ENCODE data around the gene ZNF570. TPM values are rescaled to one million over a fixed set of nuclear protein-coding genes. Genes with fewer than 3 reads are reported as not detected.

The ZNF570 gene
- total and polyA plus RNA-seq, 9 of the 15 experiments (the other 6 are each of a cell fraction or from before 2014, with no cell fraction given) = 0.09 to 0.95 (median 0.38) TPM

DNA sequence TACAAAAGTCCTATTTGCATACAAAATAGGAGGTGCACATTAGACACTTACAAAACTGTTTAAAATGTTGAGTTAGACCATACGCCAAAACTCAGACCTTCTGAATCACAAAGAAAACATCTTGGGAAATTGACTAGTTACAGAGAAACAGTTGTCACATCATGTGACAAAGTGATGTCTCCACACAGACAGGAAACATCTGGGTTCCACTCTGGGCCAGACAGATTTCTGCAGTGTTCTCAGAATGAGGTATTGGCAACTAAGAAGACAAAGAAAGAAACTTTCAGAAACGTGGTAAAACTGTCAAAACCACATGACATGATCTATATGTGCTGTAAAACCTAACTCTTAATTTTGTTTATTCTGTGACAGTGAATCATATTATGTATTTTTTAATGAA is 44.2 kb downstream of the ZNF570 start:
- H3K79me2 ChIP-seq (ENCODE audit: control insufficient read depth, insufficient read depth, low read length) = no peaks in the 10 kb centered on the region
- no peaks in the 10 kb centered on the region for H3K27me3 ChIP-seq (ENCODE audit: control insufficient read depth in 2 of 2, insufficient read depth in 2 of 2, low read length in 2 of 2)
- TF ChIP-seq E2F3 (CRISPR knock-in tag; IDR thresholded peaks at IDR 0.05) = no peak
- no peak for TF ChIP-seq LCOR (CRISPR knock-in tag; IDR thresholded peaks at IDR 0.05)
- TF ChIP-seq FOXM1 (IDR thresholded peaks at IDR 0.05; ENCODE audit: low read depth) = no peak
- TF ChIP-seq FOXM1 (CRISPR knock-in tag; IDR thresholded peaks at IDR 0.05; ENCODE audit: low read depth) = no peak
- no peak for TF ChIP-seq ATF7 (IDR thresholded peaks at IDR 0.05)
- no peak for TF ChIP-seq POLR3A (IDR thresholded peaks at IDR 0.05; ENCODE audit: borderline replicate concordance, extremely low read depth, insufficient read depth, insufficient read length)
- TF ChIP-seq ZEB2 (IDR thresholded peaks at IDR 0.05) = no peak
- TF ChIP-seq DACH1 (IDR thresholded peaks at IDR 0.05; ENCODE audit: partially characterized antibody) = no peak
- TF ChIP-seq, protein P1, sequence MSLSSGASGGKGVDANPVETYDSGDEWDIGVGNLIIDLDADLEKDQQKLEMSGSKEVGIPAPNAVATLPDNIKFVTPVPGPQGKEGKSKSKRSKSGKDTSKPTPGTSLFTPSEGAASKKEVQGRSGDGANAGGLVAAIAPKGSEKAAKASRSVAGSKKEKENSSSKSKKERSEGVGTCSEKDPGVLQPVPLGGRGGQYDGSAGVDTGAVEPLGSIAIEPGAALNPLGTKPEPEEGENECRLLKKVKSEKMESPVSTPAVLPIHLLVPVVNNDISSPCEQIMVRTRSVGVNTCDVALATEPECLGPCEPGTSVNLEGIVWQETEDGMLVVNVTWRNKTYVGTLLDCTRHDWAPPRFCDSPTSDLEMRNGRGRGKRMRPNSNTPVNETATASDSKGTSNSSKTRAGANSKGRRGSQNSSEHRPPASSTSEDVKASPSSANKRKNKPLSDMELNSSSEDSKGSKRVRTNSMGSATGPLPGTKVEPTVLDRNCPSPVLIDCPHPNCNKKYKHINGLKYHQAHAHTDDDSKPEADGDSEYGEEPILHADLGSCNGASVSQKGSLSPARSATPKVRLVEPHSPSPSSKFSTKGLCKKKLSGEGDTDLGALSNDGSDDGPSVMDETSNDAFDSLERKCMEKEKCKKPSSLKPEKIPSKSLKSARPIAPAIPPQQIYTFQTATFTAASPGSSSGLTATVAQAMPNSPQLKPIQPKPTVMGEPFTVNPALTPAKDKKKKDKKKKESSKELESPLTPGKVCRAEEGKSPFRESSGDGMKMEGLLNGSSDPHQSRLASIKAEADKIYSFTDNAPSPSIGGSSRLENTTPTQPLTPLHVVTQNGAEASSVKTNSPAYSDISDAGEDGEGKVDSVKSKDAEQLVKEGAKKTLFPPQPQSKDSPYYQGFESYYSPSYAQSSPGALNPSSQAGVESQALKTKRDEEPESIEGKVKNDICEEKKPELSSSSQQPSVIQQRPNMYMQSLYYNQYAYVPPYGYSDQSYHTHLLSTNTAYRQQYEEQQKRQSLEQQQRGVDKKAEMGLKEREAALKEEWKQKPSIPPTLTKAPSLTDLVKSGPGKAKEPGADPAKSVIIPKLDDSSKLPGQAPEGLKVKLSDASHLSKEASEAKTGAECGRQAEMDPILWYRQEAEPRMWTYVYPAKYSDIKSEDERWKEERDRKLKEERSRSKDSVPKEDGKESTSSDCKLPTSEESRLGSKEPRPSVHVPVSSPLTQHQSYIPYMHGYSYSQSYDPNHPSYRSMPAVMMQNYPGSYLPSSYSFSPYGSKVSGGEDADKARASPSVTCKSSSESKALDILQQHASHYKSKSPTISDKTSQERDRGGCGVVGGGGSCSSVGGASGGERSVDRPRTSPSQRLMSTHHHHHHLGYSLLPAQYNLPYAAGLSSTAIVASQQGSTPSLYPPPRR (CRISPR knock-in tag; IDR thresholded peaks at IDR 0.05; ENCODE audit: borderline replicate concordance) = no peak
- TF ChIP-seq KDM1A (IDR thresholded peaks at IDR 0.05) = no peak
- no peak for TF ChIP-seq MBD2 (IDR thresholded peaks at IDR 0.05; ENCODE audit: borderline replicate concordance, low read depth)
- no peak for TF ChIP-seq RAD51 (IDR thresholded peaks at IDR 0.05; ENCODE audit: borderline replicate concordance, low read depth)
- TF ChIP-seq PHF21A (IDR thresholded peaks at IDR 0.05; ENCODE audit: borderline replicate concordance, low read depth) = no peak
- no peak for ATAC-seq
- no TSS peak for BruUV-seq (replicated peaks)
- H3K4me3 ChIP-seq = no peak overlapping the region
- no peaks in the 10 kb centered on the region for H3K9me3 ChIP-seq (replicated peaks; ENCODE audit: control insufficient read depth, insufficient read depth, low read depth, low read length)
- no peak overlapping the region for H2AFZ ChIP-seq (ENCODE audit: low read depth, low read length)
- H3K4me2 ChIP-seq (ENCODE audit: insufficient read depth, low read length) = no peak overlapping the region
- H3K27ac ChIP-seq (ENCODE audit: extremely low read depth, low read depth, low read length) = no peak overlapping the region
- H4K20me1 ChIP-seq (replicated peaks; ENCODE audit: control insufficient read depth, insufficient read depth, low read length) = no peaks in the 10 kb centered on the region
- DNase-seq (ENCODE audit: extremely low read depth in 1 of 4, low spot score in 3 of 4) = no peak
- intact Hi-C loops (cut with micrococcal nuclease) = no loop called here
- ChIA-PET POLR2A (no interaction called here), CTCF (ENCODE audit: low intra/inter-chr PET ratio) (no interaction called here)
- no peaks in the 10 kb centered on the region for H3K4me1 ChIP-seq (replicated peaks in 1 of 2; ENCODE audit: control insufficient read depth in 2 of 2, insufficient read depth in 2 of 2, low read length in 2 of 2)
- H3K36me3 ChIP-seq (ENCODE audit: control insufficient read depth, insufficient read depth, low read length) = no peaks in the 10 kb centered on the region
- 3% methylated on average over 2 of the region's 2 CpGs for WGBS (ENCODE audit: insufficient coverage, low coverage, missing lambda C conversion rate)
- in situ Hi-C loops (cut with MboI) = no loop called here
- FAIRE-seq = no peak
- H3K9ac ChIP-seq (ENCODE audit: insufficient read depth in 1 of 2, low read depth in 2 of 2, low read length in 2 of 2) = no peak overlapping the region
- no peaks in the 10 kb centered on the region for H3K9me1 ChIP-seq (ENCODE audit: control insufficient read depth, insufficient read depth, low read length)
